Activated naive CD8-positive, alpha-beta T cell treated with anti-CD3 and anti-CD28 coated beads for 36 hours (primary cell): Measurements from ENCODE around the gene CLDN14. TPM values are rescaled to one million over a fixed set of nuclear protein-coding genes. Genes with fewer than 3 reads are reported as not detected.

Source experiments
- DNase-seq: peaks from one replicate; pipeline ENCODE4 v3.0.0; 2021
- H3K27ac Mint-ChIP-seq: one replicate; pipeline ENCODE4 v1.8.0; 2022; ENCODE audit warnings: mild to moderate bottlenecking, moderate library complexity, mixed read lengths
- H3K27me3 Mint-ChIP-seq: one replicate; pipeline ENCODE4 v1.8.0; 2022; ENCODE audit warnings: mild to moderate bottlenecking, mixed read lengths
- H3K36me3 Mint-ChIP-seq: one replicate; pipeline ENCODE4 v1.8.0; 2021; ENCODE audit warnings: mild to moderate bottlenecking, mixed read lengths
- H3K4me1 Mint-ChIP-seq: one replicate; pipeline ENCODE4 v1.8.0; 2021; ENCODE audit warnings: mixed read lengths
- H3K4me3 Mint-ChIP-seq: one replicate; pipeline ENCODE4 v1.8.0; 2022; ENCODE audit warnings: mild to moderate bottlenecking, moderate library complexity, mixed read lengths
- H3K9me3 Mint-ChIP-seq: one replicate; pipeline ENCODE4 v1.8.0; 2022; ENCODE audit warnings: mixed read lengths
- total RNA-seq, 2 experiments: library from RNA; stranded (reverse); gene quantifications; one replicate each; pipeline ENCODE4 v1.2.3, GENCODE V29; 2021

Gene CLDN14, protein sequence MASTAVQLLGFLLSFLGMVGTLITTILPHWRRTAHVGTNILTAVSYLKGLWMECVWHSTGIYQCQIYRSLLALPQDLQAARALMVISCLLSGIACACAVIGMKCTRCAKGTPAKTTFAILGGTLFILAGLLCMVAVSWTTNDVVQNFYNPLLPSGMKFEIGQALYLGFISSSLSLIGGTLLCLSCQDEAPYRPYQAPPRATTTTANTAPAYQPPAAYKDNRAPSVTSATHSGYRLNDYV
- not detected for total RNA-seq

DNA sequence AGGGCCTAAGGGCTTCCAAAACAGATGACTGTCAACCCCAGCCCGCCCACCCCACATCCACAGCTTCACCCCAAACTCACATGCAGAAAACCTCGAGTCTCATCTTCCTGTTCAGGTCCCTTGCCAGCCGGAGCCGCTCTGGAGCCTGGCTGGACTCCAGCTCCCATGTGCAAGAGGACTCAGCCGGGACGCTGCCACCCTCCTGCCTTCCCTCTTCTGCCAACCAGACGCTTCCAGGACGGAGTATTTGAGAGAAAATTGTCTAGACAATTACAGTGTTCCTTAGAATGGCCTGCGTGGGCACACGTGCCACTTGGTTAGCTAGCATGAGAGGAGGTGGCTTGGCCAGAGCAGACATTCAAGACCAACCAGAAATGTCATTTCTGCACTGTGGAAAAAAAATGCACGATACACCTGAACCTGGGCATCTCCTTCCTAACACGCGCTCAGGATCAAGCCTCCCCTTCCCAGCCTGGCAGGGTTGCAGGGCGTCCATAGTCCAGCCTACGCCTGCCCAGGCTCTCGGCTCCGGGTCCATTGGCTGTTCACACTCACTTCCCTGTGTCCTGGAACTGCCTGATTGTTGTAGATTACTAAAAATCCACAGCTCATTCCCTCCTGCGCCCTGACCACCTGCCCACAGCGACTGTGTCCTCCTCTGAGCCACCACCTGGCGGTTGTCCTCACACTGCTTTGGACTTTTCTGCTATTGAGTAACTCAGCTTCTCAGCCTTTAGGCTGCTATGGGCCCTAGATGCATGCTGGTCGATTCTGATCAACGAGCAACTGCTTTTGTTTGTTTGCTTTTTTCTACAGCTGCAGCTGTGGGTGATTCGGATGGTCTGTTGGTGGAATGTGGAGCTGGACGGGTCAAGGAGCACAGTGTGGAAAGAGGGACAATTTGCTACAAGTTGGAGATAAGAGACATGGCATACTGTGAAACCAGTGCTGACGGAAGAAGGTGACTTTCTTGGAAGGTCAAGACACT is at the start of gene CLDN14:
TSS of gene CLDN14 (minus strand) at position 708 of the 988 bp plus-strand sequence. CDS start 18,427 bp downstream, outside the sequence.
- Mint-ChIP-seq H3K4me3 (no peak within 1 kb of the TSS), H3K36me3 (no peaks in the 10 kb centered on the region), H3K4me1 (no peaks in the 10 kb centered on the region), H3K27ac (no peak within 1 kb of the TSS), H3K9me3 (no peaks in the 10 kb centered on the region), H3K27me3 (no peaks in the 10 kb centered on the region)
- no peak for DNase-seq

DNA sequence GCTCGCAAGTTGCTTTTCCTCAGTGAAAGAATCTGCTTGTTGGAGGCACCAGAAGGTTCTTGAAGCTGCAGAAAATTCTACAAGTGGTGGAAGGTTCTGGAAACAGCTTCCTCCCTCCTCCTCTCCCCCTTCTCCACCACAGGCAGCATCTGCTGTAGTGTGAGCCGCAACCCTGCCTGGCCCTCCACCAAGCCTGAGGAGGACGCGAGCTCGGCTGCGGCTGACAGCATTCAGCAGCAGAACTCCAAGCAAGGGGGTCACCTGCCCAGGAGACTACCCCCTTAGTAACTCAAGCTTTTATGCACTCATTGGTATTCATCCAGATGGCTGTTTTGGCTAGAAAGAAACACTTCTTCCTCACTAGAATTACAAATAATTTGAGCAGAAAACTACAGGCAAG is 48.8 kb upstream of the CLDN14 start:
- no peaks in the 10 kb centered on the region for H3K9me3 Mint-ChIP-seq

DNA sequence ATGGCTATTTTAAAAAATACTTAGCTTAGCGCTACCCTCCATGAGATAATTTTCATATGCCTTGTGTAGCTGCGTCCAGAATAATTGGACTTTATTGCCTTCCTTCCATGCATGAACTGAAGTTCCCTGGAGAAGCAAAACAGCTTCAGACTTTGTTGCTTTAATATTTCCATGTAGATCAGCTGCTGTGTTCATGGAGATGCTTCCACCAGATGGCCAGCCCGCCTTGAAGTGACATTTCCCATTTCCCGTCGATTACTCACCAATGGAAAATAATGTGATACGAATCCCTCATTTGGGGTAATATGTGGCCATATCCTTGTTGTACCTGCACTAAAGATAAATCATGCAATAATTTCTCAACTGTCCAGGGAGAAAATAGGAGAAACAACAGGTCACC is 47.4 kb upstream of the CLDN14 start:
- Mint-ChIP-seq H3K9me3 (no peaks in the 10 kb centered on the region), H3K4me1 (no peaks in the 10 kb centered on the region), H3K36me3 (no peaks in the 10 kb centered on the region), H3K4me3 (no peak overlapping the region), H3K27me3 (peaks cover 3% of the 10 kb centered on the region), H3K27ac (no peak overlapping the region)
- no peak for DNase-seq

More for the DNA sequence above, 48.8 kb upstream of the CLDN14 start:
- H3K36me3 Mint-ChIP-seq = no peaks in the 10 kb centered on the region
- H3K27ac Mint-ChIP-seq = no peak overlapping the region
- peaks cover 3% of the 10 kb centered on the region for H3K27me3 Mint-ChIP-seq
- H3K4me1 Mint-ChIP-seq = no peaks in the 10 kb centered on the region
- no peak for DNase-seq
- no peak overlapping the region for H3K4me3 Mint-ChIP-seq

DNA sequence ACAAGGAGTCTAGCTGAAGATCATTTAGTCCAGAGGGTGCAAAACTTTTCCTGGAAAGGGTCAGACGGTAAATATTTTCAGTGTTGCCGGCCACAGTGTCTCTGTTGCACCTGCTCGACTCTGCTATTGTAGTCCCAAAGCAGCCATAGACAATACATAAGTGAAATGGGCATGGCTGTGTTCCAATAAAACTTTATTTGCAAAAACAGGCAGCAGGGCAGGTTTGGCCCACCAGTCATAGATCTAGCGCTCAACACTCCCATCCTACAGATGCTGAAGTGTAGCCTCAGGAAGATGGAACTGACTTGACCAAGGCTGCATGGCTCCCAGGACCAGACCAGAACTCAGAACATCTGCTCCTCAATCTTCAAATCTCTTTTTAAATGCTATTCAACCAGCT is 46.2 kb upstream of the CLDN14 start:
- no peak overlapping the region for H3K4me3 Mint-ChIP-seq
- H3K9me3 Mint-ChIP-seq = no peaks in the 10 kb centered on the region

DNA sequence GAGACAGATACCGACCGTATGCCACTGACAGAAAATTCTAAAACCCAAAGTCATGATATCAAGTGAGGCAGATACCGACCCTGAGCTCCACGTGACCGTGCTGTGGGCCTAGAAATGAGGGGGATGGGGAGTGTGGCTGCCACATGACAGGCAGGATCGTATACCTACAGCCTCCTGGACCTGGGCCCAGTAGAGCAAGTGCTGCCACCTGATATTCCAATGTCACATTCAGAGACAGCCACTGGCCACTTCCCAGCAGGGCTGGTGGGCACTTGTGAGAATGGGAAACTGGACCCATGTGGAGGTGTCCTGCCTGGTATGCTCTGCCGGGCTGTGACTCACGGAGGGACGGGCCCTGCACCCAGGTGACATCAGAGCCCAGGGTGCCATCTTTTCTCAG is 44.6 kb upstream of the CLDN14 start:
- Mint-ChIP-seq H3K4me1 (no peaks in the 10 kb centered on the region), H3K4me3 (no peak overlapping the region), H3K27me3 (peaks cover 3% of the 10 kb centered on the region), H3K9me3 (peaks cover 6% of the 10 kb centered on the region), H3K36me3 (no peaks in the 10 kb centered on the region), H3K27ac (no peak overlapping the region)
- no peak for DNase-seq

More for the DNA sequence above, 46.2 kb upstream of the CLDN14 start:
- Mint-ChIP-seq H3K27me3 (peaks cover 6% of the 10 kb centered on the region), H3K4me1 (no peaks in the 10 kb centered on the region), H3K36me3 (no peaks in the 10 kb centered on the region), H3K27ac (no peak overlapping the region)
- no peak for DNase-seq

DNA sequence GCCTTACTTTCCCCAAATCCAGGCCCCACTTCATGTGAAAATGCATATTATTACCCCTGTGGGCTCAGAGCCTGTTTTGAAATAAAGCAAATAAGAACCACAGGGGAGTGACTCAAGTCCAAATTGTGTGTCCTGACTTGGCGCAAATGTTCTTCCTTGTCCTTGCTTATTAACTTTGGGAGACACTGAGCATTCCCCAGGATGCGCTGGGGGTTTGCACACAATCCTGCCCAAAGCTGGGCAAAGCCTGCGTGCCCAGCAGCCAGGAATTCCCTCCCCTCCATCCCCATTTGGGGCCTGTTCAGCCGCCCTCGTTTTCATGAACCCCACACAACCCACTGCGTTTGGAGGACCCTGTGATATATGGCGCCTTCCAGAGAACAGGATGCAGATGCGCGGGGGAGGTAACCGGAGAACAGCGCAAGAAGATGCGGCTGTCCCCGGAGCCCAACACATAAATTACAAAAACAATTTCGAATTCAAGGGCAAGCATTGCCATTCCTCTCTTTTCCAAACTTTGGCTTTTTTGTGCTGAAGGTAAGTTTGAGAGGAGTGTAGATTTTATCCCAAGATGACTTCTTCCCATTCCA is 42.4 kb upstream of the CLDN14 start:
- DNase-seq = no peak
- Mint-ChIP-seq H3K4me1 (no peaks in the 10 kb centered on the region), H3K9me3 (peaks cover 6% of the 10 kb centered on the region), H3K4me3 (no peak overlapping the region), H3K27me3 (peaks cover 3% of the 10 kb centered on the region), H3K27ac (no peak overlapping the region), H3K36me3 (no peaks in the 10 kb centered on the region)

DNA sequence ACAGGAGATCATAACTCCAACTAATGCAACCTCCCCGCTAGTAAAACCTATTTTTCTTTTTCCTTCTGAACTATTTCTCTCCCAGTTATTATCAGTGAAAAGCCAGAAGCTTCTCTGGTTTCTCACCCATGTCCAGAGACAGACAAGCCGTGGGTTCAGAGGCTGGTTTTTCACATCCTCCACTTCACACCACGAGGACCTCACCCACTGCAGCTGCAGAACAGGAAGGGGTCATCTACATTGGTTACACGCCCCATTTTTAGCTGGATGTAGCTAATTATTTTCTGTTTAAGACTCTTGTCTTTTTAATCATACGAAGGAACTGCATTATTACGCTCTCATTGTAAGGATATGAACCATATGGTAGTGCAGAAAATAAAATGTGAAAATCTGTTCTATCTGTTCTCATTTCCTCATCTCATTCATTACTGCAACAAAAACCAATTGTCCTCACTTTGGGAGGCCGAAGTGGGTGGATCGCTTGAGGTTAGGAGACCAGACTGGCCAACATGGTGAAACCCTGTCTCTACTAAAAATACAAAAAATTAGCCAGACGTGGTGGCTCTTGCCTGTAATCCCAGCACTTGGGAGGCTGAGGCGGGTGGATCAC is 39.1 kb upstream of the CLDN14 start:
- peaks cover 6% of the 10 kb centered on the region for H3K9me3 Mint-ChIP-seq
- H3K27me3 Mint-ChIP-seq = peaks cover 3% of the 10 kb centered on the region
- no peak overlapping the region for H3K4me3 Mint-ChIP-seq
- H3K4me1 Mint-ChIP-seq = no peaks in the 10 kb centered on the region
- no peak overlapping the region for H3K27ac Mint-ChIP-seq
- no peaks in the 10 kb centered on the region for H3K36me3 Mint-ChIP-seq
- DNase-seq = no peak

DNA sequence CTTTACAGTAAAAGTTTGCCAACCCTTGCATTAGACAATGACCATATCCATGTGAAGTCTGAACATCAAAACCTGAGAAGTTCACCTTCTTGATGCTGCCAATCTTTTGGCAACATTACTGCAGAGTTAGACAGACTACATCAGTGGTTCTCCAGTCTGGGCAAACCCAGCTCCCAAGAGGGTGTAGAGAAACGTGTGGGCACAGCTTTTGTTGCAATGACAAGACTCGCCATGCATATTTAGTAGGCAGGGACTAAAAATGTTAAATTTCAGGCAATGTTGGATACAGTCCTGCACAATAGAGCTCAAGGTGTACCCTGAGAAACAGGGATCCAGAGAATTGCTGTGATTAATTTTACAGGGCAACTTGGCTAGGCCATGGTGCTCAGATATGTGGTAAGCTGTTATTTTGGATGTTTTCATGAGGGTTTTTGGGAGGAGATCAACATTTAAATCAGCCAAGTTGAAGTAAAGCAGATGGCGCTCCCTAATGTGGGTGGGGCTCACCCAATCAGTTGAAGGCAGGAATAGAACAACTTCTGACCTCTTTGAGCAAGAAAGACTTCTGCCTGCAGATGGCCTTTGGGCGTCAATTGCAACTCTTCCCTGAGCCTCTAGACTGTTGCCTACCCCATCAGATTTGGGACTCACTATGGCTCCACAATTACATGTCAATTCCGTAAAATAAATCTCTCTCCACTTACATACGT is 37.6 kb upstream of the CLDN14 start:
- Mint-ChIP-seq H3K27me3 (peaks cover 3% of the 10 kb centered on the region), H3K9me3 (peaks cover 6% of the 10 kb centered on the region), H3K36me3 (no peaks in the 10 kb centered on the region), H3K4me1 (no peaks in the 10 kb centered on the region), H3K4me3 (no peak overlapping the region), H3K27ac (no peak overlapping the region)
- no peak for DNase-seq

DNA sequence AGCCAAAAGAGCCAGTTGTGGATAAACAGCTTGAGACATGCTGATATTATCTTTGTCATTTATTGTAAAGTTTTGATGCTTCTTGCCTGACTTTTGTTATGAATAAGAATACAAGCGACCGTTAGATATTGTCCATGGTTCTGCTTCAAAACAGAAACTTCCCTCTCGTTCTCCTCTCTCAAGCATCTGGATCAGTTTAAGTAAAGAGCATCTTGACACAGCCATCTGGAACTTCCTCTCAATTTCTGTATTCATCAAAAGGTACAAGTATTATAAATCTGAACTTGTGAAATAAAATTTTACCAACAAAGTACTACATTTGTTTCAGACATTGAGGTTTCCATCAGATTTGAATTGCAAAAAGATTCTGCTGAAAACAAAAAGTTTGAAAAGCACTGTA is 36.4 kb upstream of the CLDN14 start:
- Mint-ChIP-seq H3K27me3 (no peaks in the 10 kb centered on the region), H3K4me1 (peaks cover 6% of the 10 kb centered on the region), H3K4me3 (no peak overlapping the region), H3K36me3 (no peaks in the 10 kb centered on the region), H3K9me3 (peaks cover 6% of the 10 kb centered on the region), H3K27ac (no peak overlapping the region)
- DNase-seq = no peak

DNA sequence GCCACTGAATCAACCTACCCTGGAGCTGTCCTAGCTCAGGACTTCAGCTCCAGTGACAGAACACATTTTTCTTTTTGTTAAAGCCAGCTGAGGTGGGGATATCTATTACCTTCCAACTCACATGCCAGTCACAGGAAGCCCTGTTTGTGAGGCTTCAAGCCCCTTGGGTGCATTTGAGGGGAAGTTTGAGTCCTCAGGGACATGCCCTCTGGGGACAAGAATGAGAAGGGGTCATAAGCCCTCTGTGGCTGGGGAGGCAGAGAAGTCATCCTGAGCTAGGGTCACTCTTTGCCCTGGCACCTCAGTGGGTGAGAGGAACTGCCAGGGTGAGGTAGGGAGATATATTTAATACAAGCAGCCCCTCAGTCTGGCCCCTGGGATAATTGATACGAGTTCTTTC is 33.5 kb upstream of the CLDN14 start:
- no peaks in the 10 kb centered on the region for H3K36me3 Mint-ChIP-seq
- no peak overlapping the region for H3K27ac Mint-ChIP-seq

DNA sequence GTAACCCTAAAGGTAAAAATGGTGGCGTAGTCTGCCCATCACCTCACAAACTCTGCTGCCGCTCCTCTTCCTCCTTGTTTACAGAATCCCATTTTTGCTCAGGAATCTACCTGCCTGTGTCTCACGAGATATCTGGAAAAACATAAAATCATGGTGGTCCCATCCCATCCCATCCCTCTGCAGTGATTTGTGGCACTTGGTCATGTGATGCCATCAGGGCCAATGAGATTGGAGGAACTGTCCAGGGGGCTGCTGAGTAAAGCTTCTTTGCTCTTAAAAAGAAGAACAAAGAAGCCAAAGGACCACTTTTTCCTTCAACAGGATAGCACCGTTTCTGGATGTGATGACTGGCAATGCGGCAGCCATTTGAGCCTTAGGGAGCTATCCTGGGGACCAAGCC is 33.0 kb upstream of the CLDN14 start:
- Mint-ChIP-seq H3K4me1 (peaks cover 6% of the 10 kb centered on the region), H3K4me3 (no peak overlapping the region), H3K27ac (no peak overlapping the region), H3K9me3 (no peaks in the 10 kb centered on the region), H3K27me3 (no peaks in the 10 kb centered on the region), H3K36me3 (no peaks in the 10 kb centered on the region)
- no peak for DNase-seq

More for the DNA sequence above, 33.5 kb upstream of the CLDN14 start:
- Mint-ChIP-seq H3K9me3 (no peaks in the 10 kb centered on the region), H3K4me3 (no peak overlapping the region), H3K27me3 (no peaks in the 10 kb centered on the region), H3K4me1 (peaks cover 6% of the 10 kb centered on the region)
- DNase-seq = no peak

DNA sequence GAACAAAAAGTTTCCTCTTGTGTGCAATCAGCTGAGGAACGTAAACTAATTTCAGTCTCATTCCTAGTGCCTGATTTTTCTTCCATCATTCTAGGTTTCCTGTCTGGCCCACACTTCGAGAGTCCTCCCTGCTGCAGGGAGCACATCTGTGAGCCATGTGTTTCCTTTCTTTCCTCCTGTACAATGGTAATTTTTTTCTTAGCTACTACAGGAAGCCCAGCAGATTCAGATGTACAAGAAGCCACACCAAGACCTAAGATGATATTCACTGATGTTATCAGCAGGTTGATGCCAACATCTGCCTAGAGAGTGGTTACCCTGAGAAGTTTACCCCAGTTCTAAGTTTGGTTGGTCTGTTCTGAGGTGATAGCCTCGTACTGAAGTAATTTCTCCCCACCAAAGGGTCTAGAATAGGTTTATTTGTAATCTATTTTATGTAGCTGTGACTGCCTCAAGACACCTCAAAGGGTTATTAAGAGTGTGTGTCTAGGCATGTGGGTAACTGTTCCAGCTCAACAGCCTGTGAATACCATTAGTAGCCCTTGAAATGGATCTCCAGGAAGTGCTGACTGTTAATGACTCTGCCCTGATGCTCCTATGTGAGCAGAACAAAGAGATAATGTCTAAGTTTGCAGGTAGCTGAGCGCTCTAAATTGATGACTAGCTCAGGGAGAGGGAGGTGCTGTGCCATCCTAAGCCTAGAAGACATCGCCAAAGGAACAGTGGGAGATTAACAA is 31.7 kb upstream of the CLDN14 start:
- H3K27ac Mint-ChIP-seq = no peak overlapping the region
- no peak overlapping the region for H3K4me3 Mint-ChIP-seq
- H3K27me3 Mint-ChIP-seq = no peaks in the 10 kb centered on the region
- no peaks in the 10 kb centered on the region for H3K36me3 Mint-ChIP-seq
- H3K4me1 Mint-ChIP-seq = peaks cover 6% of the 10 kb centered on the region
- H3K9me3 Mint-ChIP-seq = no peaks in the 10 kb centered on the region
- no peak for DNase-seq

DNA sequence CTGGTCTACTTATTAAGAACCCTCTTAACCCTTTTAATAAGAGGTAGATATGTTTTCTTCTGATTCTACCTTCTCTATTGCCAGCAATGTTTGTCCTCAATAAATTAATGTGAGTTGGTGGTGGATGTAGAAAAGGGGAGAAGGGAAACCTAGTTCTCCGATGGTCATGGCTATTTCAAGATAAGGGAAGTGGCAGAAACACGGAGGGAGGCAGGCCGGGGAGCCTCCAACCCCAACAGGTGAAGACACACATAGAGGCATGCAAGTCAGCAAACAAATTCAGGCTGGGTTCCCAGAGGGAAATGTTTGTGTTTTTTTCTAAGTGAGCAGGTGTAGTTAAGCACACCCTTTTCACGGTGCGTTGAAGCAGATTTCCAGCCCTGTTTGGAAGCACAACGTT is 31.0 kb upstream of the CLDN14 start:
- Mint-ChIP-seq H3K4me3 (no peak overlapping the region), H3K27ac (no peak overlapping the region), H3K4me1 (peaks cover 6% of the 10 kb centered on the region), H3K9me3 (no peaks in the 10 kb centered on the region), H3K36me3 (no peaks in the 10 kb centered on the region), H3K27me3 (no peaks in the 10 kb centered on the region)
- DNase-seq = no peak
